Stimulated activated CD4-positive, alpha-beta T cell treated with anti-CD3 and anti-CD28 coated beads, Interleukin-2, amount 100 ng/mL, for 24 hours (primary cell): ENCODE data around the gene CLPX.
"Not testable (repeated sequence)": the region's sequence is repeated elsewhere in the genome, so short reads cannot be mapped to it uniquely, and the experiment has no call there.

ENCODE experiments used
- DNase-seq, 2 donors: peaks; one replicate each; pipeline ENCODE4 v3.0.0-alpha.2; 2020

Gene CLPX

DNA sequence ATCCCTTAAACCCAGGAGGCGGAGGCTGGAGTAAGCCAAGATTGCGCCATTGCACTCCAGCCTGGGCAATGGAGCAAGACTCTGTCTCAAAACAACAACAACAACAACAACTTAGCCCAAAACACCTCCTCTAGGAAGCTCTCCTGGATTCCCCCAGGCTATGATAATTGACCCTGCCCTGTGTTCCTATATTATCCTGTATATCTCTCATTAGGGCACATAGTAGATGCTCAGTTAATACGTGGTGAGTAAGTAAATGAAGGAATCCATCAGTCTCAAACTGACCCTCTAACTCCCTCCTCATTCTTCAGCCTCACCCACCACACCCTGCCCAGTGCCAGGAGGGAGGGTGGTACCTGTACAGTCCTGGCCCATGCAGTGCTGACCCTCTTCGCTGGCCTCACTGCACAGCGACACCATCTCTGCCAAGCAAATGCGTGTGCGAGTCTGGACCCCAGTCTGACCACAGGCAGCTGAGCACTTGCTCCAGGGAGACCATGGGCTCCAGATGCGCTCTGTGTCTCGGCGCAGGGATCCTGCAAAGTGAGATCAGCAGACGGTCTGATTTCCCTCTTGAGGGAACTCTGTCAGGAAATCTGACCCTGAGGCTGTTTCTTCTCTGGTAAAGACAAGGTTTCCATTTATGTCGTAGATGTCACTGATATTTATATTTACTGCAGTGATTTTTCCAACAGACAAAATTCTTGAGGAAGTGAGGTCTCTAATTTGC lies 20.0 kb upstream of the CLPX start:
- no peak for DNase-seq

DNA sequence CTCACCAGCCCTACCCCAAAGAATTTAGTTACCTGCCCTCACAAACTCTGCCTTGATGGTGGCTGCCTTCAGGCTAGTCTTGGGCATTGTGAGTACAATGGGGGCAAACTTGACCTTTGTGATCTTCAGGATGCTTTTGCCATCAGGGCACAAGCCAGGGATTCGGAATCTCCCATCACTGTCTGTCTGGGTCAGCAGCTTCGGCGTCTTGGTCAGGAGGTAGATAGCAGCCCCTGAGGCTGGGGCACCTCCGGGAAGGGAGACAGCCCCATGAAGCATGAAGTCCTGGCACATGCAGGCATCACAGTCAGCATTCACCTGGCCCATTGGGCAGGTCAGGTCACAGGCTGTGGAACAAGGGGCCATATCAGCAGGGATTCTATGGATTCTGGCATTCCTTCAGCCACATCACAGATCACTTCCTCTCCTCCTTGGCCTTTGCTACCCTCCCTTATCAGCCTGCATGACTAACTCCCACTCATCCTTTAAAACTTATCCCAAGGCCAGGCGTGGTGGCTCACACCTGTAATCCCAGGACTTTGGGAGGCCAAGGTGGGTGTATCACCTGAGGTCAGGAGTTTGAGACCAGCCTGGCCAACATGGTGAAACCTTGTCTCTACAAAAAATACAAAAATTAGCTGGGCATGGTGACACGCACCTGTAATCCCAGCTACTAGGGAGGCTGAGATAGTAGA lies 19.2 kb upstream of the CLPX start:
- DNase-seq = no peak

DNA sequence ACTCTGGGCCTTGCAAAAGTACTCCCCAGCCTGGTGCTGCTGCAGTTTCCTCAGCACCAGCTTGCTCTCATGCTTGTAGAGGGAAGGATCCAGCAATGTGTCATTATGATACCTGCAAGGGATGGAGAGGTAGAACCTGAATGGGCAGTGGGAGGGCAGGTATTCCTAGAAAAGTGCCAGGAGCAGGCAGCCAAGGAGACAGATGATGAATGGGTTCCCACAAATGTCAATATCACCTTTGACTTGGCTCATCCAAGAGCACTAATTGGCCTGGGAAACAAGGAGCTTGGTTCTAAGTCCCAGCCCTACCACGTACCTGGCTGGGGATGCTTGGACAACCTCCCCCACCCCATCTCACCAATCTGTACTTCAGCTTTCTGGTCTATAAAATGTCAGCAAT lies 16.8 kb upstream of the CLPX start:
- DNase-seq = no peak

GRCh38 chr15:65198571-65198970 lies 13.4 kb upstream of the CLPX start:
- no peak for DNase-seq

GRCh38 chr15:65197337-65197645 lies 12.1 kb upstream of the CLPX start:
- DNase-seq = no peak

DNA sequence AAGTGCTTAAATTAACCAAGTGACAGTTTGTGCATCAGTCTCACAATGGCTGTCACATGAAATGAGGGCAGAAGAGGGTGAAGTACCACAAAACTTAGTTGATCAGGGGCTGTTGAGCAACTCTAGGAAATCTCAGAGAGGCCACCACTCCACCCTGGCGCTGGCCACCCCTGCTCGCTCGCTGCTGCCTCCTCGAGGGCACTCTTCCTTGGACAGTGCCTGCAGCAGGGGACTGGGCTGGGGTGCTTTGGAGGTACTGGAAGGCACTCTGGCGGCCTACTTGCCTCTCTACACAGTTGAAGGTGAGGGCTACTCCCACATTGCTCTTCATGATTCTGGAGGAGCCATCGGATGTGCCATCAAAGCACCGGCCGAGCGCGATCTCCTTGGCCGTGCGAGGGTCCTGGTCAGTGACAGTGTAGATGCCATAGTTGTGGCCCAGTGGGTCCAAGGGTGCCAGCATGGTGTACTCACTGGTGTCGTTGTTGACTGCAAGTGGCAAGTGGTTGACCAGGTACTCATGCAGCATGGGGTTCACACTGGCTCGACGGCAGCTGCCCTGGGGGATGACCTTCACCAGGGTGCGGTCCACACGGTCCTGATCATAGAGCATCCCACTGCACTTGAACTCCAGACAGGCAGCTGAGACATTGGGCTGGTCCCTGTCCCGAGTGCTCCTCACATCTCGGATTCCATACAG lies 11.6 kb upstream of the CLPX start:
- no peak for DNase-seq

- DNase-seq = no peak
Measured at GRCh38 chr15:65195548-65195923, 10.4 kb upstream of the CLPX start.

GRCh38 chr15:65194826-65195547 lies 9.8 kb upstream of the CLPX start:
- no peak for DNase-seq

GRCh38 chr15:65192016-65192415 lies 6.9 kb upstream of the CLPX start:
- no peak for DNase-seq

GRCh38 chr15:65189102-65189740 lies 4.1 kb upstream of the CLPX start:
- DNase-seq = no peak

- not testable (repeated sequence) for DNase-seq
Measured at GRCh38 chr15:65188472-65188871, 3.3 kb upstream of the CLPX start.

DNA sequence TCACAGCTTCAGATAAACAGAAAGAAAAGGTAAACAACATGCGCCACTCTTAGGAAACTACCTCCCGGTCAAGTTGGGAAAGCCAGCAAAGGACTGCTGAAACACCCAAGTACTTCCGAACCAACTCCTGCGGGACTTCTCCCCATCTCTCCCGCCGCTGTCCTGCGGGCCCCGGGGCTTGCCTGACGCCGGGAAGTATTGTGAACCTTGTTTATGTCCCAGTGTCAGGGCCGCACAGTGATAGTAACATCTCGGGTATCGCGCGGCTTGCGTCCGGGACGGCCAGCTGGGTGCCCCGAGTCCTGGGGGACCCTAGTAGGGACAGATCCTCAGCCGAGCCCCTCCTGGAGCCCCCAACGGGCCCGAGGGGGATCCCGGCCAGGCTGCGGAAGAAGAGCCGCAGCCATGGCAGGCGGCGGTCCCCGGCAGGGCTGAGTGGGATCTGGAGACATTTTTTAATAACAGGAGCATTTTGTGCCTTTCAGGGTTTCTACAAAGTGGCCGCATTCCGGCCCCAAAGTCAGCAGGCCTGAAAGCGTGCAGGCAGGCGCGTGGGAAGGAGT lies 756 bp downstream of the CLPX start:
- peak; percentile 43 to 44 for DNase-seq

DNA sequence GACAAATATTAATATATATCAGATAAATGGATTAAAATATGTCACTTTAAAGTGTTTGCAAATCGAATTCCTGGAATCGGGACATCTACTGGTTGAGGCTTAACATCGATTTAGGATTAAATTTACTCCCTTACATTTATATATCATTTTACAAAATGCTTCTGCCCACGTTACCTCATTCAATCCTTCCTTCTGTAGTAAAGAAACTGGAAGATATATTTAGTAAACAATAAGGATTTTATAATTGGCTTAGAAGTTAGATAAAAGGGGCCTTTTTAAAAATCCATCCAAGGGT lies 1.3 kb downstream of the CLPX start:
- DNase-seq = no peak

- no peak for DNase-seq
Measured at GRCh38 chr15:65182538-65182937, 2.6 kb downstream of the CLPX start.

- DNase-seq = not testable (repeated sequence)
Measured at GRCh38 chr15:65181582-65182353, 3.4 kb downstream of the CLPX start.

DNA sequence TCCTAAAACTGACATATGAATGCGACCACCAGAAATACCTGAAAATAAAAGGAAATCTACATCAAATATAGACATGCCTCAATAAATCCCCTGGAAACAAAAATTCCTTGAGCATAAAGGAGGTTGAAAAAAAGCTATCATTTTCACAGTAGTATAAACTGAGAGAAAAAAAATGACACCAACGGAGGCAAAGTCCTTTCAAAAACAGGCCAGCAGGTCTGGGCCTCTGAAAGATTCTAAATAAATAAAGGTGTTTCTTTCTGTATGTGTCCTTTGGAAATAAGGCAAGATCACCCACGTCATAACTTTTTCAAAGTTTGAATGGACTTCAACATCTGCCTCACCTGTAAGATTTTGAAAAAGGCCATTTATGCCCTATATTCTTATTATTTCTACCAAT lies 5.0 kb downstream of the CLPX start:
- DNase-seq = no peak

GRCh38 chr15:65177901-65178300 lies 7.2 kb downstream of the CLPX start:
- no peak for DNase-seq

- no peak for DNase-seq
Measured at GRCh38 chr15:65176056-65176455, 9.1 kb downstream of the CLPX start.

DNA sequence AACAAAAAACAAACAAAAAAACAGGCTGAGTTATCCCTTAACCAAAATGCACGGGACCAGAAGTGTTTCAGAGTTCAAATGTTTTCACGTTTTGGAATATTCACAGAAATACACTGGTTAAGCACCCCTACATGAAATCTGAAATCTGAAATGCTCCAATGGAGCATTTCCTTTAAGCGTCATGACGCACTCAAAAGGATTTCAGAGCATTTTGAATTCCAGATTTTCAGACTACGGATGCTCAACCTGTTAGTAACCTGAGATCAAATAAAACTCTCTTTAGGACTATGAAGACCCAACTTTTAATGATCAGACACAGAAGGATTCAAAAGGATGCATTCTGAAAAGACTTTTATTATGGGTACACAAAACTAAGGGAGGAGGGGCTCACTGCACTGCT lies 9.6 kb downstream of the CLPX start:
- no peak for DNase-seq

DNA sequence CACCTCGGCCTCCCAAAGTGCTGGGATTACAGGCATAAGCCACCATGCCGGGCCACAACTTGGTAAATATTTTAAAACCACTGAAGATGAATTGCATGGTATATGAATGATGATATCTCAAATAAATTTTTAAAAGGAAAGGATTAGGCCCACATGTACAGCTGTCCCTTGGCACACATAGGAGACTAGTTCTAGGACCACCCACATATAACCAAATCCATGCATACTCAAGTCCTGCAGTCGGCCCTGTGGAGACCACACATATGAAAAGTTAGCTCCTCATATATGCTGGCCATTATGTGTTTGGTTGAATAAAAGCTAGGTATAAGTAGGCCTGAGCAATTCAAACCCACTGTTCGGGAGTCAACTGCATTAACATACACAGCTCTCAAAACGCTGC lies 10.6 kb downstream of the CLPX start:
- DNase-seq = no peak

GRCh38 chr15:65172531-65172930 lies 12.6 kb downstream of the CLPX start:
- DNase-seq = no peak

DNA sequence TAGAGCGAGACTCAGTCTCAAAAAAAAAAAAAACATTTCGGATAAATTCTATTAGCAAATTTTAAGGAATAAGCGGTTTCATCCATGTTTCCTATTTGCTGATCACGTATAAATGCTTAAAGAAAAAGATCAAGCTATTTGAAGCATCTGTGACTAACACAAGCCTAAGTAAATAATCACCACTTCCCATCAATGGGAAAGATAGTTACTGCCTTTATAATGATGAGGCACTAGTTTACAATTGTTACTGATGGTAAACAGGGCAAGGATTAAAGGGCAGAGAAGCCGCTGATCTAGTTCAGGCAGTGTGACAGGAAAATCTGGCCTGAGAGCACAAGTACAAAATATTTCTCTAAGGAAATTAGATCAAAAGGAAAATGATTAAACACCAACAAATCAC lies 13.7 kb downstream of the CLPX start:
- DNase-seq = no peak
